DMS153 treated with DMSO at 0.1 percent for 48 hours (cell line): ENCODE measurements around the gene PHF19.

Source experiments
- DNase-seq: peaks from one replicate; lab custom pipeline; 2025; ENCODE audit not compliant: unreplicated experiment; lab: John Stamatoyannopoulos, UW

PHF19 gene

GRCh38 chr9:120815075-120815474 is 61.9 kb downstream of the PHF19 start:
- DNase-seq: no peak

- DNase-seq: no peak
These were observed 68.1 kb downstream of the PHF19 start for GRCh38 chr9:120808931-120809330.

- no peak for DNase-seq
These were observed 69.2 kb downstream of the PHF19 start for GRCh38 chr9:120807607-120808379.
